Endothelial cell of umbilical vein (primary cell): ENCODE results near the gene EML3.
"Not testable (repeated sequence)": the region's sequence is repeated elsewhere in the genome, so short reads cannot be mapped to it uniquely, and the experiment has no call there.

Experiments
- CTCF ChIP-seq, 2 donors: IDR thresholded peaks; 1 replicate in 1 of 2; 2 replicates in 1 of 2; pipeline ENCODE4 v1.5.1; 2011; ENCODE audit warnings: low read length in 2 of 2, mild to moderate bottlenecking in 2 of 2, moderate library complexity in 2 of 2, control low read depth in 1 of 2, inconsistent platforms in 1 of 2, low read depth in 1 of 2; ENCODE audit not compliant: insufficient read depth in 1 of 2; ENCODE audit errors: extremely low read depth in 1 of 2
- EZH2 ChIP-seq: IDR thresholded peaks from 2 replicates; pipeline ENCODE4 v1.6.1; 2012; ENCODE audit warnings: borderline replicate concordance, low read depth, mild to moderate bottlenecking, moderate library complexity, low read length, inconsistent platforms; ENCODE audit not compliant: severe bottlenecking
- FOS ChIP-seq: IDR thresholded peaks from 2 replicates; pipeline ENCODE4 v1.6.1; 2011; ENCODE audit warnings: mild to moderate bottlenecking, low read length, moderate library complexity, borderline replicate concordance; ENCODE audit not compliant: insufficient read depth
- GATA2 ChIP-seq: IDR thresholded peaks from 2 replicates; pipeline ENCODE4 v1.7.0; 2011; ENCODE audit warnings: low read depth, mild to moderate bottlenecking, moderate library complexity, mixed read lengths, low read length; ENCODE audit not compliant: insufficient read length, insufficient read depth
- MYC ChIP-seq: IDR thresholded peaks from one replicate; pipeline ENCODE4 v1.6.1; 2011; ENCODE audit warnings: mild to moderate bottlenecking, low read depth, low read length
- POLR2A ChIP-seq: IDR thresholded peaks from 2 replicates; pipeline ENCODE4 v1.6.1; 2012; ENCODE audit warnings: low read depth, mild to moderate bottlenecking, control low read depth, low read length
- POLR2AphosphoS5 ChIP-seq: IDR thresholded peaks from 2 replicates; pipeline ENCODE4 v1.6.1; 2012; ENCODE audit warnings: low read depth, mild to moderate bottlenecking, control low read depth, low read length, moderate library complexity; ENCODE audit not compliant: insufficient read depth
- TF ChIP-seq, protein P1 (sequence below): IDR thresholded peaks from 2 replicates; pipeline ENCODE4 v1.6.1; 2011; ENCODE audit not compliant: insufficient read depth, insufficient read length

DNA sequence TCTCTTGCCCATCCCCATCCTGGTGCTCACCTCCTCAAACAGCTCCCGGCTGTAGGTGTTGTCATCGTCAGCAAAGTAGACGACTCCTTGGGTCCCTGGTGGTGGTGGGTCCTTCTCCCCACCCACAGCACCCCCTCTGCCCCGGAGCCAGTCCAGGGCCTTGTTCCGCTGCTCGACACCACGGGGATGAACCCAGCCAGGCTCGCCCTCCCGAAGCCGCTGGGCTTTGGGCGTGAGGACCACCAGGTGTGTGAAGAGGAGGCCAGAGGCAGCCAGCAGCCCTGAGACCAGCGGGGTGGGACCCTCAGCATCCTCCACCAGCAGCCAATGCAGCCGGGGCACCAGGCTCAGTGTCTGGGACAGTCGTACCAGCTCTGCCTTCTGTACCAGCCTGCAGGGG, 4.4 kb upstream of the EML3 start:
- TF ChIP-seq POLR2AphosphoS5; MYC; GATA2; CTCF (IDR thresholded peaks at IDR 0.05; ENCODE audit: extremely low read depth in 1 of 2, insufficient read depth in 1 of 2, low read depth in 1 of 2, low read length in 2 of 2); POLR2A; FOS; EZH2: not testable (repeated sequence)
- TF ChIP-seq, protein P1, sequence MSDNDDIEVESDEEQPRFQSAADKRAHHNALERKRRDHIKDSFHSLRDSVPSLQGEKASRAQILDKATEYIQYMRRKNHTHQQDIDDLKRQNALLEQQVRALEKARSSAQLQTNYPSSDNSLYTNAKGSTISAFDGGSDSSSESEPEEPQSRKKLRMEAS = not testable (repeated sequence)
